GM18951 (cell line): ENCODE data around the gene TTC19.

Experiments used
- POLR2A ChIP-seq: IDR thresholded peaks from 4 replicates; pipeline ENCODE4 v1.6.1; 2011; ENCODE audit warnings: mild to moderate bottlenecking; ENCODE audit not compliant: insufficient read length, insufficient read depth; ENCODE audit errors: extremely low read depth
- in situ Hi-C: fragments of 300-500 bp; cut with MboI; formaldehyde crosslinking; loops from one replicate; pipeline ENCODE4 v1.12.0; 2022; ENCODE audit warnings: low sequenced_read_pairs, mixed read lengths, inconsistent platforms; ENCODE audit not compliant: unreplicated experiment

TTC19 gene

DNA sequence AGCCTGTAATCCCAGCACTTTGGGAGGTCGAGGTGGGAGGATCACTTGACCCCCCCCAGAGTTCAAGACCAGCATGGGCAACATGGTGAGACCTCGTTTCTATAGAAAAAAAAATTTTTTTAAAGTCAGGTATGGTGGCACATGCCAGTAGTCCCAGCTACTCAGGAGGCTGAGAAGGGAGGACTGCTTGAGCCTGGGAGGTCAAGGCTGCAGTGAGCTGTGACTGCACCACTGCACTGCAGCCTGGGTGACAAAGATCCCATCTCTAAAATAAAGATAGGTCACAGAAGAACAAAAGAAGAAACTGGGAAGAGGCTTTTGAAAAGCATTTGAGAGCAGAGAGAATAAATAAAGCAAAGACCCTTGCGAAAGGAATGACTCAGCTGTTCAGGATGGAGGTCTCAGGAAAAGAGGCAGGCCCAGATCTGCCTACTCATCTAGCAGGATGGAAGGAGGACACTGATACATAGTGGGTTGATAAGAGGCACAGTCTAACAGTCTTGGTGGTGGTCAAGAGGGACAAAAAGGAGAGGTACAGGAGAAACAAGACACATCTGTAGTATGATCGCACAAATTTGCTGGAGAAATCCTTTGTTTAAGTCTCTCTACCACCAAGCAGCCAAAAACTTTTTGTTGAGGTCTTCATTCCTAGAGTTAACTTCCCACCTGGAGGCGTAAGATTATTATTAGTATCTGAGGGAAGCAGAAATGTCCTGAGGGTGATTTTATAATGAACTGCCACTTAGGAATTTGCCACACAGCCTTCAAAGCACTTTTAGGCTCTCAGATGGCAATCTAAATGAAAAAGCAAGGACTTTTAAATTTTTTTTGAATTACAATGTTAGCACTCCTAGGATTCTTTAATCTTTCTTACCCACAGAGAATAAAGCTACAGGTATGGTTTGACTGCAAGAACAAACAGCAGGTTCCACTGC, 17.7 kb upstream of the TTC19 start:
- no peak for TF ChIP-seq POLR2A
- in situ Hi-C loops, result no loop called here

DNA sequence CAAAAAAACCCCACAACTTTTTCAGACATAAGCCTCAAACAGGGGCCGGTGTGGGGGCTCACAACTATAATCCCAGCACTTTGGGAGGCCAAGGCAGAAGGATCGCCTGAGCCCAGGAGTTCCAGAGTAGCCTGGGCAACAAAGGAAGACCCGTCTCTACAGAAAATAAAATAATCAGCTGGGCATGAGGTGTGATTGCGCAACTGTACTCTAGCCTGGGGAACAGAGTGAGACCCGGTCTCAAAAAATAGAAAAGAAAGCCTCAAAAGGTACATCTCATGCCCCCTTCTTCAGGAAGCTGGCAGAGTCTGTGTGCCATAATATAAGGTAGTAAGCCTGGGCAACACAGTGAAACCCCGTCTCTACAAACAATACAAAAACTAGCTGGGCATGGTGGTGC, 3.3 kb upstream of the TTC19 start:
- in situ Hi-C loops, result loop anchor here (10.0 kb wide), 1 partner anchor 162 kb away; no protein-coding TSS in a partner anchor
- TF ChIP-seq POLR2A, result no peak

DNA sequence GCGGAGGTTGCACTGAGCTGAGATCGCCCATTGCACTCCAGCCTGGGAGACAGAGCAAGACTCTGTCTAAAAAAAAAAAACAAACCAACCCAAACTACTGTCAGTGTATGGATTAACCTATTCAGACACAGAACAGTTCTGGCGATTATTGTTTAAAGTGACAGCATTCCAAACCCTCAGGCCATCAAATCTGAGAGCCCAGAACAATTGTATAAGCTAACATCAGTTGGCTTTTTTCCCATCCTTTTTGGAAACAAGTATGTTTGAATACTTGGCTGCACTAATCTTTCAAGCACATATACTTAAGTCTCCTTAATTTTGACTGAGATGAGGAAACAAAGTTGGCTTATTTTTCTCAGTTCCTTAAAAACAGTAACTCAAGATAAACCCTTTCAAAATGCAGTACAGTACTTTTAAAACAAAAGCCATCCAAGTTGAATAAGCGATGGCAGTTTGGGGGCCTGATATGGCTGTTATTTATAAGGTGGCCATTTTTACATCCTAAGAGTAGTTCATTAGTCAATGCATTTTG, 1.5 kb upstream of the TTC19 start:
- TF ChIP-seq POLR2A, result no peak
- in situ Hi-C loops, result loop anchor here (10.0 kb wide), 1 partner anchor 163 kb away; no protein-coding TSS in a partner anchor

DNA sequence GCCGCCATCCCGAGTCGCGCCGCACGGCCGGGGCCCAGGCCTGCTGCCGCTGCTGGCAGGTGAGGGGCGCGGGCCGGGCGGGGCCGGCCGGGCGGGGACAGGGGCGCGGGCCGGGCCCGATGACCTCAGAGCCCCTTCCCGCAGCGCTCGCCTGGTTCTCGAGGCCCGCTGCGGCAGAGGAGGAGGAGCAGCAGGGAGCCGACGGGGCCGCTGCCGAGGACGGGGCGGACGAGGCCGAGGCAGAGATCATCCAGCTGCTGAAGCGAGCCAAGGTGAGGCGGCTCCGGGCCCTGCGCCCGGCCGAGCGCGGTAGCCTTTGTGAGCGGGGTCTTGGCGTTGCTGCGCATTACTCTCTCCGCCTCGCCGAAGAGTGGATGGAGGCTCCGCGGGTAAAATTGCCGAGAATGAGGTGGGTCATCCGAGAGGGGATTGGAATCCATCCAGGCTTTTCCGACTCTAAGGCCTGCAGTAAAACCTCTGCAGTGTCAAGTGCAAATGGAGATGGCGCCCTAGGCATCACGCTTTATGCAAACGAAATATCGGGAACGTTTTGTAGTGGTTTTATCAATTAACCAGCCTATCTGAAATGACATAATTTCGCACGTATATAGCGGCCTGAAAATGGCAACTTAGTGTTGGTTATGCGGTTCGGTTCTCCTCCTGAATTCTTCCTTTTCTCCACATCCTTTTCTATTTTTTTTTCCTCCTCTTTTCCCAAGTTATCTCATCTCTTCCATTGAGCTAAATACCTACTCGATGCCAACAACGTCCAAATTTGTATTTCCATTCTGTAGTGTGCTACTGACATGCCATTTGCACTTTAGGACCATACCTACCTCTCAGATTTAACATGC, 577 bp downstream of the TTC19 start:
- no peak for TF ChIP-seq POLR2A
- in situ Hi-C loops, result loop anchor here (10.0 kb wide), 1 partner anchor 165 kb away; no protein-coding TSS in a partner anchor

DNA sequence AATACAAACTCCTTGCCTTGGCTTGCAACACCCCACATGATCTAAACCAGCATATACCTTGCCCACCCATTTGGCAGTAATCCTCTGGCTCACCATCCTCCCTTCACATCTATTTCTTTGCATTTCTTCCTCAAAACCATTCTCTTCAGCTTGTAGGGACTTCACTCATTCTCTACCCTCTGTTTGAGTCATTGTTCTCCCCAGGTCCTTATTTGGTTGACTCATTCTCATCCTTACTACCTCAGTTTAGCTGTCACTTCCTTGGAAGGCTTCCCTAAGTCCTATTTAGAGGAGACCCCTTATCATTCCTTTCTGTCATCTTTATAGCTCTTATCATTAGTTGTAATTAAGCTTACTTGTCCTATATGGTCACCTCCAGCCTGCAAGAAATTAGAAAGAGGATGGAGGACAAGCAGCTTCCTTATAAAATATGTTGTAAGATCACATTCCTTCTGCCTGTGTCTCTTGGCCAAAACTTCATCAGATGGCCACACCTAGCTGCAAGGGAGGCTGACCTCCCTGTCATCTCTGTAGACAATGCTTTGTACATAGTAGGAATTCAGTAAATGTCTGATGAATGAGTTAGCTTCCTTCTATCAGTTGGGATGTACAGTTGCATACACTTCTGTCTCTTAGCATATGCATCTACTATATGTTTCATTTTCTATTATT, 1.7 kb downstream of the TTC19 start:
- TF ChIP-seq POLR2A, result no peak
- in situ Hi-C loops, result no loop called here

DNA sequence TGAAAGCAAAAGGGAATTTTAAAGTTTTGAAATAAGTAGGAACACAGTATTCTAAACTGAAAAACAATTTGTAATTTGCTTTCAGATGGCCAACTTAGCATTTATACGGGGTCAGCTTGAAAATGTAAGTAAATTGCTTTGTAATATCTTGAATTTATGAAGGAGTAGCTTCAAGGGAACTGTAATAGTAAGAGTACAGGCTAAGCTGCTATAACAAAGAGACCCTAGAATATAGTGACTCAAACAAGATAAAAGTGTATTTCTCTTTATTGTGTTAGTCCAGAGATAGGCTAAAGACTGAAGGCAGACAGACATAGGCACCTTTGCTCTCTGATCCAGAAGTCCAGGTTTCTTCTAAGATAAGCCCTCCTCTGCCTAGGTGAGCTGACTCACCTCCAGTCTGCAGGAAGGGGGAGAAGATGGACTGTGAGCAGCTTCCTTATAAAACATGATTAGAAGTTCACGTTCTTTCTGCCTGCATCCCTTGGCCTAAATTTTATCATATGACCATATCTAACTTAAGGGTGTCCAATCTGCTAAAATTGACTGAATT, 3.2 kb downstream of the TTC19 start:
- TF ChIP-seq POLR2A, result no peak
- in situ Hi-C loops, result no loop called here

DNA sequence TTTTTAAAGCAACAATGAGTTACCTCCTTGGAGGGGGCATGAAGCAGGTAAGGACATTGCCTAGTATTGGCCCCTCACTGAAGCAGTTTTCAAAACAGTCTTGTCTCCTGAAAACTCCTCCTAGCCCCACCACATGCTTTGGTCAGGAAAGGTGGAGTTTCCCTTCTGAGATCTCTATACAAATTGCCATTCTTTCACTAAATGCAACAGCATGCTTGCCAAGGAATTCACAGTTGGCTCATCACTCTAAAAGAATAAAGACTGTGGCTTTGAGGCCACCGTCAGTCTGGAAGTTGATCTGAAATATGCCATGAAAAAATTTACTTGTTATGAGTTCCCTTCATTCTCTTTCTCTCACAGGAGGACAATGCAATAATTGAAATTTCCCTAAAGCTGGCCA, 4.2 kb downstream of the TTC19 start:
- no peak for TF ChIP-seq POLR2A
- in situ Hi-C loops, result no loop called here

DNA sequence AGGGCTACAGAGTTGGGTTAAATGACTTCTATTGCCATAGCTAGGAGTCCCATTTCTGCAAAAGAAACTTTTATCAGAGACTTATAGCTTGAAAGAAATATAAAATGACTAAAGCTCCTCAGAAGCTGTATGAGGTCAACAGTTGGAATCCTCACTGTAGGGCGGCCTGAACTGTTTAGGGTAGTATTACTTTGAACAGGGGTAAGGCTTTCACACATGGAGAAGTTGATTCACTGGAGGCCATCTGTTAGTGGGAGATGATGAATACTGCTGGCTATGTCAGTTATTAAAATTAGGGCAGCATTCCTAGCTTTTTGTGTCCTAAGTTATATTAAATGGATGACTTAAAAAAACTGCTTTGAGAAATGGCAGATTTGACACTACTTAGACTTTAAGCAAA, 6.0 kb downstream of the TTC19 start:
- TF ChIP-seq POLR2A, result no peak
- in situ Hi-C loops, result no loop called here

DNA sequence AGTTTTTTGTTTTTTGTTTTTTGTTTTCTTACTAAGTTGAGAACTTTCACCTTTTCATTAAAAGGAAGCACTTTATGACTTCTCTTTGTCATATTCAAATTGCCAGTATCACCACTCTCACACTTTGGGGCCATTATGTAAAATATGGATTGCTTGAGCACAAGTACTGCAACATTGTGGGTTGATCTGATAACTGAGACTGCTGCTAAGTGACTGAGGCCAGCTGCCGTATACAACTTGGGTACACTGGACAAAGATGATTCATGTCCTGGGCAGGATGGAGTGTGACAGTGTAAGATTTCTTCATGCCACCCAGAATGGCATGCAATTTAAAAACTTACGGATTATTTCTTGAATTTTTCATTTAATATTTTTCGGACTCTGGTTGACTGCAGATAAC, 7.8 kb downstream of the TTC19 start:
- in situ Hi-C loops, result no loop called here
- TF ChIP-seq POLR2A, result no peak

DNA sequence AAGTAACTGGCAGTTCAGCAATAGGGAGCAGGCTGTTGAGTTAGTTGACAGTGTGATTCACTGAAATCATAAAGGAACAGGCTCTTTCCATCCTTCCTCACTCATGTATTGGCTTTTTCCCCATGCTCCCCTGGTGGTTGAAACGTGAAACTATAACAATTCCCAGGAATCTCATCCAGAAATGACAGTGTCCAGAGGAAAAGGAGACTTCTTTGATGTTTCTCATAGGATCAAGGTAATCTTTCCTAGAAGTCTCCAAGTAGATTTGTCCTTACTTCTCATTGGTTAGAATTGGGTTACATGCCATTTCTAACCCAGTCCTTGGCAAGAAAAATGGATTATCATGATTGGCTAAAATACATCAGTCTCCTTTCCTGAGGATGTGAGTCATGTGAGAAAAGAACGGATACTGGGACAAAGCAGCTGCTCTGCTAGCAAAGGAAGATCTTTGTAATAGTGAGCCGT, 14.4 kb downstream of the TTC19 start:
- in situ Hi-C loops, result no loop called here
- TF ChIP-seq POLR2A, result no peak

DNA sequence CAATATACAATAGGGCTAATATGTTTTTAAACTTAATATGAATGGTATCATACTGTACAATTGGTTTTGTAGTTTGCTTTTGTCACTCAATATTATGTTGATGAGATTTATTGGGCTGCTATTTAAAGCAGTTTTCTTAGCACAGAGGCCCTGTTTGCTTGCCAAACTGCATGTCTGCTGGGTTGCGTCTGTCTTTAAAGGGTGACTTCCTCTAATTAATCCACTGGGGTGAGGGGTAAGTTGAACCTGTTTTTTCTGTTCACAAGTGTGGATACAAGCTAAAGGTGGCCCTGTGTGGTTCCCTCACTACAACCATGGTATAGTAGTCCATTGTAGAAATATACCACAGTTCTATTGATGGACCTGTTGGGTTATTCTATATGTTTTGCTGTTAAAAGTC, 19.7 kb downstream of the TTC19 start:
- TF ChIP-seq POLR2A, result no peak
- in situ Hi-C loops, result no loop called here

DNA sequence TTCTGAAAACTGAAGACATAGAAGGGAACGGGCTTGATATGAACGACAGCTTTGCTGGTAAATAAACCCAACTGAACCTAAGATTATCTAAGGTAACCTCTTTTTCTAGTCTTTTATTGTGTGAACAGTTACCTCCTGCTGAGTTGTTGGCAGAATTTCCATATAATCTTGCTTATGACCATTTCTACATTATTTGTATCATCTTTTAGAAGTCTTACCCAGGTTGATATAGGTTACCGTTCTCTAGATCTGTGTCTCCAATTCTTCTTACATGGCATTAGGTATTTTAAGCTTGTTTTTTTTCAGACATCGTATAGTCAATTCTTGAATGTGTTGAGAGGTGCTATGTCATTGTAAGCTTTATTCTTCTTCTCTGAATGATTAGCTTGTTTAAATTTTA, 24.3 kb downstream of the TTC19 start:
- in situ Hi-C loops, result no loop called here
- no peak for TF ChIP-seq POLR2A
